GM12892 (cell line): ENCODE results near the gene NDUFA7.
"Not testable (repeated sequence)": the region's sequence is repeated elsewhere in the genome, so short reads cannot be mapped to it uniquely, and the experiment has no call there.

Experiments used
- DNase-seq: peaks from one replicate; pipeline ENCODE4 v3.0.0; 2011; ENCODE audit not compliant: insufficient read length
- FAIRE-seq: peaks from 2 replicates; lab custom pipeline; 2011; peaks lifted over from hg19 to GRCh38; lab: Jason Lieb, UNC
- POLR2A ChIP-seq: IDR thresholded peaks from 2 replicates; pipeline ENCODE4 v1.6.1; 2011; ENCODE audit warnings: low read depth, low read length, control low read depth
- POLR2AphosphoS5 ChIP-seq: IDR thresholded peaks from 2 replicates; pipeline ENCODE4 v1.6.1; 2011; ENCODE audit warnings: low read depth, low read length, control low read depth
- TAF1 ChIP-seq: IDR thresholded peaks from 2 replicates; pipeline ENCODE4 v1.6.1; 2011; ENCODE audit warnings: low read depth, mild to moderate bottlenecking, control low read depth, low read length, borderline replicate concordance

The NDUFA7 gene

GRCh38 chr19:8269724-8270123 is 51.5 kb downstream of the NDUFA7 start:
- TF ChIP-seq POLR2AphosphoS5: no peak
- no peak for TF ChIP-seq POLR2A
- no peak for TF ChIP-seq TAF1
- DNase-seq: no peak
- no peak for FAIRE-seq

- TF ChIP-seq POLR2A: no peak
- no peak for TF ChIP-seq POLR2AphosphoS5
- no peak for TF ChIP-seq TAF1
- FAIRE-seq (no peak), DNase-seq (no peak)
Observed at GRCh38 chr19:8265872-8266271, 55.3 kb downstream of the NDUFA7 start.

GRCh38 chr19:8264248-8264647 is 56.9 kb downstream of the NDUFA7 start:
- DNase-seq, FAIRE-seq: not testable (repeated sequence)

GRCh38 chr19:8262431-8262830 is 58.7 kb downstream of the NDUFA7 start:
- DNase-seq (no peak), FAIRE-seq (no peak)
- TF ChIP-seq POLR2AphosphoS5: no peak
- no peak for TF ChIP-seq POLR2A
- TF ChIP-seq TAF1: no peak

- DNase-seq: no peak
- no peak for FAIRE-seq
- TF ChIP-seq POLR2AphosphoS5 (no peak), POLR2A (no peak), TAF1 (no peak)
Observed at GRCh38 chr19:8261881-8262280, 59.3 kb downstream of the NDUFA7 start.

- no peak for TF ChIP-seq POLR2A
- TF ChIP-seq POLR2AphosphoS5: no peak
- no peak for TF ChIP-seq TAF1
- no peak for DNase-seq
- FAIRE-seq: no peak
Observed at GRCh38 chr19:8261347-8261746, 59.8 kb downstream of the NDUFA7 start.
